C4-2B (cell line): ENCODE data around the gene ZRSR2.

Experiments used
- ZFX ChIP-seq: fragments of 450-650 bp; IDR thresholded peaks from 2 replicates; pipeline ENCODE4 v1.6.1; 2017
- TF ChIP-seq, protein P1 (sequence below): fragments of 450-650 bp; conservative IDR thresholded peaks from 2 replicates; pipeline ENCODE4 v1.5.1; 2017; ENCODE audit warnings: mild to moderate bottlenecking

DNA sequence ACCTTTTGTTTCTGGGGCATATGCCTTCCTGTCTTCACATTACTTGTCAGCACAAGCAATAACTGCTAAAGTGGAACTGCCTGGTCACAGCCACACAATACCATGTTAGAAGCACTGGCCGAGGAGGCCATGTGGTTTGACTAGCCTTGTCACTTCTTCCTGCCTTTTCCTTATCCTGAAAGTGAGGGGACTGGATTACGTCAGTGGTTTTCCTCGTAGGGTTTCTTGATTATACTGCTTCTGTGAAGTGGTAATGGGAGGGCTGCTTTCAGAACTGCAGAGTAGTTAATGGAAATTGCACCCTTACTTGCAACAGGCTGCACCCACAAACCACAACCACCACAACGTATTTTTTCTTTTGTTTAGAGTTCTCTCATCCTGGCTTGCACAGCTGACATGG lies 26.6 kb downstream of the ZRSR2 start:
- TF ChIP-seq, protein P1, sequence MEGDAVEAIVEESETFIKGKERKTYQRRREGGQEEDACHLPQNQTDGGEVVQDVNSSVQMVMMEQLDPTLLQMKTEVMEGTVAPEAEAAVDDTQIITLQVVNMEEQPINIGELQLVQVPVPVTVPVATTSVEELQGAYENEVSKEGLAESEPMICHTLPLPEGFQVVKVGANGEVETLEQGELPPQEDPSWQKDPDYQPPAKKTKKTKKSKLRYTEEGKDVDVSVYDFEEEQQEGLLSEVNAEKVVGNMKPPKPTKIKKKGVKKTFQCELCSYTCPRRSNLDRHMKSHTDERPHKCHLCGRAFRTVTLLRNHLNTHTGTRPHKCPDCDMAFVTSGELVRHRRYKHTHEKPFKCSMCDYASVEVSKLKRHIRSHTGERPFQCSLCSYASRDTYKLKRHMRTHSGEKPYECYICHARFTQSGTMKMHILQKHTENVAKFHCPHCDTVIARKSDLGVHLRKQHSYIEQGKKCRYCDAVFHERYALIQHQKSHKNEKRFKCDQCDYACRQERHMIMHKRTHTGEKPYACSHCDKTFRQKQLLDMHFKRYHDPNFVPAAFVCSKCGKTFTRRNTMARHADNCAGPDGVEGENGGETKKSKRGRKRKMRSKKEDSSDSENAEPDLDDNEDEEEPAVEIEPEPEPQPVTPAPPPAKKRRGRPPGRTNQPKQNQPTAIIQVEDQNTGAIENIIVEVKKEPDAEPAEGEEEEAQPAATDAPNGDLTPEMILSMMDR = no peak
- TF ChIP-seq ZFX = no peak
